Measurements from ENCODE around the gene HEYL.

HEYL gene

GRCh38 chr1:39639305-39640130, at the start of gene HEYL:
Gene HEYL (minus strand): TSS chr1:39639643. CDS start chr1:39639625, 18 bp downstream.
- H3K36me3 Mint-ChIP-seq (ENCODE audit: low read depth), result no peaks in the 10 kb centered on the region
- peaks cover 12% of the 10 kb centered on the region for H3K27me3 Mint-ChIP-seq (ENCODE audit: low read depth, poor library complexity)
- no peaks in the 10 kb centered on the region for H3K9me3 Mint-ChIP-seq
- DNase-seq, result peak; percentile 94
- H3K4me3 Mint-ChIP-seq, result peak within 1 kb of the TSS; percentile 83
- TF ChIP-seq CTCF (IDR thresholded peaks at IDR 0.05), result peak; percentile 45
- peaks cover 62% of the 10 kb centered on the region for H3K4me1 Mint-ChIP-seq
- peak within 1 kb of the TSS; percentile 32 for H3K27ac Mint-ChIP-seq

- H3K4me1 Mint-ChIP-seq, result peaks cover 5% of the 10 kb centered on the region
- H3K4me3 Mint-ChIP-seq, result no peak overlapping the region
- no peak for DNase-seq
- peaks cover 100% of the 10 kb centered on the region for H3K27me3 Mint-ChIP-seq (ENCODE audit: low read depth, poor library complexity)
- TF ChIP-seq CTCF (IDR thresholded peaks at IDR 0.05), result no peak
- no peaks in the 10 kb centered on the region for H3K36me3 Mint-ChIP-seq (ENCODE audit: low read depth)
- peaks cover 7% of the 10 kb centered on the region for H3K9me3 Mint-ChIP-seq
- no peak overlapping the region for H3K27ac Mint-ChIP-seq
These were observed 49.8 kb upstream of the HEYL start for GRCh38 chr1:39689214-39689613.

GRCh38 chr1:39688706-39689105, 49.3 kb upstream of the HEYL start:
- Mint-ChIP-seq H3K4me1 (peaks cover 5% of the 10 kb centered on the region), H3K9me3 (peaks cover 7% of the 10 kb centered on the region), H3K36me3 (ENCODE audit: low read depth) (no peaks in the 10 kb centered on the region), H3K4me3 (no peak overlapping the region), H3K27ac (no peak overlapping the region), H3K27me3 (ENCODE audit: low read depth, poor library complexity) (peaks cover 100% of the 10 kb centered on the region)
- no peak for DNase-seq
- no peak for TF ChIP-seq CTCF (IDR thresholded peaks at IDR 0.05)

- Mint-ChIP-seq H3K4me1 (peaks cover 5% of the 10 kb centered on the region), H3K27me3 (ENCODE audit: low read depth, poor library complexity) (peaks cover 100% of the 10 kb centered on the region), H3K36me3 (ENCODE audit: low read depth) (no peaks in the 10 kb centered on the region), H3K9me3 (peaks cover 12% of the 10 kb centered on the region), H3K27ac (no peak overlapping the region), H3K4me3 (no peak overlapping the region)
- DNase-seq, result no peak
- no peak for TF ChIP-seq CTCF (IDR thresholded peaks at IDR 0.05)
These were observed 47.8 kb upstream of the HEYL start for GRCh38 chr1:39687243-39687642.

- Mint-ChIP-seq H3K27me3 (ENCODE audit: low read depth, poor library complexity) (peaks cover 100% of the 10 kb centered on the region), H3K4me1 (peaks cover under 1% of the 10 kb centered on the region), H3K9me3 (peaks cover 12% of the 10 kb centered on the region), H3K36me3 (ENCODE audit: low read depth) (no peaks in the 10 kb centered on the region), H3K4me3 (no peak overlapping the region), H3K27ac (no peak overlapping the region)
- TF ChIP-seq CTCF (IDR thresholded peaks at IDR 0.05), result no peak
- no peak for DNase-seq
These were observed 45.6 kb upstream of the HEYL start for GRCh38 chr1:39685071-39685470.

- Mint-ChIP-seq H3K4me3 (no peak overlapping the region), H3K27ac (no peak overlapping the region), H3K27me3 (ENCODE audit: low read depth, poor library complexity) (peaks cover 100% of the 10 kb centered on the region), H3K9me3 (peaks cover 12% of the 10 kb centered on the region), H3K36me3 (ENCODE audit: low read depth) (no peaks in the 10 kb centered on the region), H3K4me1 (no peaks in the 10 kb centered on the region)
- no peak for TF ChIP-seq CTCF (IDR thresholded peaks at IDR 0.05)
- no peak for DNase-seq
These were observed 44.8 kb upstream of the HEYL start for GRCh38 chr1:39684313-39684664.

Measured in nephron progenitor cell (in vitro differentiated cells).